ENCODE results near the gene POU4F3. TPM values are rescaled to one million over a fixed set of nuclear protein-coding genes. Genes with fewer than 3 reads are reported as not detected.

Gene POU4F3
- total and polyA plus RNA-seq, 2 experiments from 2014 or later: 0.15 TPM; not detected in 1

DNA sequence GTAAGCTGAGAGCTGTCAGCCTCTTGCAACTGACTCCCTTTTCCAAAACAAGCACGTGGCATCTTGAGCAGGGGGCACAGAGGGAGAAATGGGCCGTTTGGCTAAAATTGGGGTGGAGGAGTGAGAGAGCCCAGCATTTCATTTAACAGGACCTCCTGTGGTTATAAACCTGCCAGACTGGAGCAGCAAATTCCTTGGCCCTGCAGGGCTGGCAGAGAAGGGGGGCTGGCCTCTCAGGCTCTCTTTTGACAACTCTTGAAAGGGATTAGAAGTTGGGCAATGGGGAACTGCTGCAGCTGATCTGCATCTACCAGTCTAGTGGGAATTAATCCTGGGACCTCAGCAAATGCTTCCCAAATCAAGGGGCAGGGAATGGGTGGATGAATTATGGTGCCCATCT lies 7.2 kb upstream of the POU4F3 start:
- DNase-seq (ENCODE audit: low read depth in 1 of 2, low spot score in 1 of 2): no peak
- Histone ChIP-seq H3K4me1 (ENCODE audit: low read depth) (no peaks in the 10 kb centered on the region), H3K27me3 (peaks cover 68% of the 10 kb centered on the region), H3K4me3 (no peak overlapping the region), H3K36me3 (no peaks in the 10 kb centered on the region), H3K27ac (no peak overlapping the region), H3K9me3 (ENCODE audit: low read depth) (no peaks in the 10 kb centered on the region)
- TF ChIP-seq, protein P1, sequence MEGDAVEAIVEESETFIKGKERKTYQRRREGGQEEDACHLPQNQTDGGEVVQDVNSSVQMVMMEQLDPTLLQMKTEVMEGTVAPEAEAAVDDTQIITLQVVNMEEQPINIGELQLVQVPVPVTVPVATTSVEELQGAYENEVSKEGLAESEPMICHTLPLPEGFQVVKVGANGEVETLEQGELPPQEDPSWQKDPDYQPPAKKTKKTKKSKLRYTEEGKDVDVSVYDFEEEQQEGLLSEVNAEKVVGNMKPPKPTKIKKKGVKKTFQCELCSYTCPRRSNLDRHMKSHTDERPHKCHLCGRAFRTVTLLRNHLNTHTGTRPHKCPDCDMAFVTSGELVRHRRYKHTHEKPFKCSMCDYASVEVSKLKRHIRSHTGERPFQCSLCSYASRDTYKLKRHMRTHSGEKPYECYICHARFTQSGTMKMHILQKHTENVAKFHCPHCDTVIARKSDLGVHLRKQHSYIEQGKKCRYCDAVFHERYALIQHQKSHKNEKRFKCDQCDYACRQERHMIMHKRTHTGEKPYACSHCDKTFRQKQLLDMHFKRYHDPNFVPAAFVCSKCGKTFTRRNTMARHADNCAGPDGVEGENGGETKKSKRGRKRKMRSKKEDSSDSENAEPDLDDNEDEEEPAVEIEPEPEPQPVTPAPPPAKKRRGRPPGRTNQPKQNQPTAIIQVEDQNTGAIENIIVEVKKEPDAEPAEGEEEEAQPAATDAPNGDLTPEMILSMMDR (IDR thresholded peaks at IDR 0.05; ENCODE audit: low read depth, low read length): no peak

GRCh38 chr5:146334074-146334533 lies 4.5 kb upstream of the POU4F3 start:
- Histone ChIP-seq H3K27ac (no peak overlapping the region), H3K4me3 (no peak overlapping the region), H3K9me3 (ENCODE audit: low read depth) (no peaks in the 10 kb centered on the region), H3K27me3 (peaks cover 90% of the 10 kb centered on the region), H3K4me1 (ENCODE audit: low read depth) (no peaks in the 10 kb centered on the region), H3K36me3 (no peaks in the 10 kb centered on the region)
- TF ChIP-seq, protein P1 (IDR thresholded peaks at IDR 0.05; ENCODE audit: low read depth, low read length): no peak
- no peak for DNase-seq (ENCODE audit: low read depth in 1 of 2, low spot score in 1 of 2)

DNA sequence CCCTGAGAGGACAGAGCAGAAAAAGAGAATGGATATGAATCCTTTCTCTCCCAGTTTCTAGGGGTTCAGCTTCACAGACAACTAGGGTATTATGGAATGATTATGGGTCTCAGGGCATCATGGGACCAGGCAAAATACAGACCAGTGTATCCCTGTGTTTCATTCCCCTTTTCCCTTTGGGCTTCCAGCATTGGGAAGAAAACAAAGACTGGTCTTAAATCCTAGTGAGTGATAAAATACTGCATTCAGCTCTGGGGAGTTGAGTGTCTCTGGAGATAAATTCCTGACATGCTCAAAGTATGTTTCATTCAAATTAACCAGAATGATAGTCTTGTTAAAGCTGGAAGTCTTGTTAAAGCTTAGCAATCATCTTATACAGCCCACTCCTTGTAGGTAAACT lies 2.4 kb upstream of the POU4F3 start:
- Histone ChIP-seq H3K9me3 (ENCODE audit: low read depth) (no peaks in the 10 kb centered on the region), H3K4me3 (no peak overlapping the region), H3K27me3 (peaks cover 100% of the 10 kb centered on the region), H3K36me3 (no peaks in the 10 kb centered on the region), H3K4me1 (ENCODE audit: low read depth) (no peaks in the 10 kb centered on the region), H3K27ac (no peak overlapping the region)
- DNase-seq (ENCODE audit: low read depth in 1 of 2, low spot score in 1 of 2): no peak
- TF ChIP-seq, protein P1 (IDR thresholded peaks at IDR 0.05; ENCODE audit: low read depth, low read length): no peak

GRCh38 chr5:146337264-146337904 lies 1.3 kb upstream of the POU4F3 start:
- TF ChIP-seq, protein P1 (IDR thresholded peaks at IDR 0.05; ENCODE audit: low read depth, low read length): no peak
- no peak for DNase-seq (ENCODE audit: low read depth in 1 of 2, low spot score in 1 of 2)
- H3K36me3 ChIP-seq: no peaks in the 10 kb centered on the region
- no peak overlapping the region for H3K4me3 ChIP-seq
- H3K9me3 ChIP-seq (ENCODE audit: low read depth): no peaks in the 10 kb centered on the region
- no peaks in the 10 kb centered on the region for H3K4me1 ChIP-seq (ENCODE audit: low read depth)
- peaks cover 100% of the 10 kb centered on the region for H3K27me3 ChIP-seq
- H3K27ac ChIP-seq: no peak overlapping the region

DNA sequence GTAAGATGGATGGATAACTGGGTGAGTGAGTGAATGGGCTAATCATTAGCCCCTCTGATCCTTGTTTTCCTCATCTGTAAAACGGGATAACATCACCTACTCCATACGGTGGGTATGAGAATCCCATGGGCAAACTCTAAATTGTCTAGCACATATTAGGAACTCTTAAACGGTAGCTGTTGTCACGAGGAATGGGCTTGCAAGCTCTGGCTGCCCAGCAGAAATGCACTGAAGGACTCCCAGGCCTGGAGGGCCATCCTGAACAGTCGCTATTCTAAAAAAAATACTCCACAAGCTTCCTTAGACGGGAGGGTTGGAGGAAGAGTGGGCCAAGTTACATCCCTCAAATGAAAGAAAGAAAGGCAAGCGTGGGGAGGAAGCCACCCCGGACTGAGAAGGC lies 711 bp upstream of the POU4F3 start:
- Histone ChIP-seq H3K9me3 (ENCODE audit: low read depth) (no peaks in the 10 kb centered on the region), H3K4me3 (no peak overlapping the region), H3K27ac (no peak overlapping the region), H3K4me1 (ENCODE audit: low read depth) (no peaks in the 10 kb centered on the region), H3K27me3 (peaks cover 100% of the 10 kb centered on the region), H3K36me3 (no peaks in the 10 kb centered on the region)
- no peak for DNase-seq (ENCODE audit: low read depth in 1 of 2, low spot score in 1 of 2)
- TF ChIP-seq, protein P1 (IDR thresholded peaks at IDR 0.05; ENCODE audit: low read depth, low read length): no peak

Measured in cardiac muscle cell (in vitro differentiated cells and primary cell).